ENCODE results near the gene VEGFA.
A peak's percentile ranks its signal among the peaks of the same experiment; 100 is the strongest.

VEGFA gene

GRCh38 chr6:43760210-43761168, 9.5 kb upstream of the VEGFA start:
- no peak for DNase-seq

GRCh38 chr6:43761666-43762409, 8.2 kb upstream of the VEGFA start:
- DNase-seq, result no peak

GRCh38 chr6:43762410-43762768, 7.6 kb upstream of the VEGFA start:
- DNase-seq, result no peak

DNA sequence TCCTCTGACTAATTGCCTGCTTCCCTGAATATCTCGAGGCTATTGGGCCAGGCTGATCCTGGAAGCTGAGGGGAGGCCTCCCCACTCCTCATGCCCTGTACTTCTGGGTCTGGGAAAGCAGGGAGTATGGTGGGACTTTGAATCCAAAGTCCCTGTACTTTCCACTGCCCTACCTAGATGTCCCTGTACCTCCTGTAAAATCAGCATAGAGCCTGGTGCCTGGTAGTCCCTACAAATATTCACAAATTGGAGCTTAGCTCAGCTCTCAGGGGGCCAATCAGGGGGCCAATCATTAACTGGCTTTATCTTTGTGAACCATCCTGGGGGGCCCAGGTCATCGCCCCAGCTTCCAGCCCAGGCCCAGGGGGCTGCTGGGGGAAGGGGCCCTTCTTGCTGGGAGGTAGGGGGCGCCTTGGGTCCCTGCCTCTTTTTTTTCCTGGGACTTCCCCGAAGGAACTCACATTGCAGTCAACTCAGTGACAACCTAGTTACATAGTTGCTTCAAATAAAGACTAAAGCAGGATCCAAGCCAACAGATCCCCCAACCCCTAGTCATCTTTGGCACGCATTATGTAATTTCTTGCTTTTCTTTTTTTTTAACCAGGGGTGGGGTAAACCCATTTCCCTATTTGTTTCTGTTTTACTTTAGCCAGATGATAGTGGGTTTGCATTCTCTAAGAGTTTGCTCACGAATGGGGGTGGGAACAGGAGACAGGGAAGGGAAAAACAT, 6.9 kb upstream of the VEGFA start:
- DNase-seq, result no peak

DNA sequence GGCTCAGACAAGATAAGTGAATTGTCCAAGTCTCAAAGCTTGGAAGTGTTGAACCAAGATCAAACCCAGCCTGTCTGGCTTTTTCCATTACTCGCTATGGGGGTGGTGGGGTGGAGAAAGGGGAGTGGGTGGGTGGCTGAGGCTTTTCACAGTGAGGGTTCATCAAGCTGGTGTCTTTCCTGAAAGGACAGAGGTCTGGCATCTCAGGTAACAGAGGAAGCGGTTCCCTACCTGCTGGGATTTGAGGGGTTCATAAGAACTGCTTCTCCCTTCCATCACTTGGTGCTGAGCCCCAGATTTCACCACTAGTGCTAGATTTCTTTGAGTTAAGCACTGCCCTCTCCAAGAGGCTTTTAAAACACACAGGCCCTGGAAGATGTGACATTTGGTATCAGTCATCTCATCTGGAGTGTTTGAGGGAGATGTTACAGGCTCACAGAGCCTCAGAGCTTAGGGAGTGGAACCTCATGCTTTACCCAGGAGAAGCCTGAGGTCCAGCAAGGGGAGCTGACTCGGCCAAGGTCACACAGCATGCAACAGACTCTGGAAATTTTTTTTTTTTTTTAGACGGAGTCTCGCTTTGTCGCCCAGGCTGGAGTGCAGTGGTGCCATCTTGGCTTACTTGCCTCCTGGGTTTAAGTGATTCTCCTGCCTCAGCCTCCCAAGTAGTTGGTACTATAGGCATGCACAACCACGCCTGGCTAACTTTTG, 6.0 kb upstream of the VEGFA start:
- DNase-seq, result no peak

DNA sequence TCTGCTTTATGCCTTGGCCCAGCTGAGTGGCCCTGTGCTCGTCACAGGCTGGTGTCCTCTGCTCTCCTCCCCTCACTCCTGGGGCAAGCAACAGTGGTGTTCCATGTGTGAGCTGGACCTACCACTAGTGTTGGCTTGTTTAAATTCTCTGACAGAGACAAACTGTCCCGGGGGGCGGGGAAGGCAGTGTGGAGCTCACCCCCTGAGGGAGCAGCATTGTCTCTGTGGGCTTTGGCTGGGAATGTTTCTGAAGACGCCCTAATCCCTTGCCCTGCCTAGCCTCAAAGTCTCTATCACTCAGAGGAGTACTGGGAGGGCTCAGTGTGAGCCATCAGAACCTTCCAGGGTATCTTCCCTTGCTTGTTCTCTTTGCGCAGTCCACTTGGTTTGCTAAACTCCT, 5.2 kb upstream of the VEGFA start:
- no peak for DNase-seq

DNA sequence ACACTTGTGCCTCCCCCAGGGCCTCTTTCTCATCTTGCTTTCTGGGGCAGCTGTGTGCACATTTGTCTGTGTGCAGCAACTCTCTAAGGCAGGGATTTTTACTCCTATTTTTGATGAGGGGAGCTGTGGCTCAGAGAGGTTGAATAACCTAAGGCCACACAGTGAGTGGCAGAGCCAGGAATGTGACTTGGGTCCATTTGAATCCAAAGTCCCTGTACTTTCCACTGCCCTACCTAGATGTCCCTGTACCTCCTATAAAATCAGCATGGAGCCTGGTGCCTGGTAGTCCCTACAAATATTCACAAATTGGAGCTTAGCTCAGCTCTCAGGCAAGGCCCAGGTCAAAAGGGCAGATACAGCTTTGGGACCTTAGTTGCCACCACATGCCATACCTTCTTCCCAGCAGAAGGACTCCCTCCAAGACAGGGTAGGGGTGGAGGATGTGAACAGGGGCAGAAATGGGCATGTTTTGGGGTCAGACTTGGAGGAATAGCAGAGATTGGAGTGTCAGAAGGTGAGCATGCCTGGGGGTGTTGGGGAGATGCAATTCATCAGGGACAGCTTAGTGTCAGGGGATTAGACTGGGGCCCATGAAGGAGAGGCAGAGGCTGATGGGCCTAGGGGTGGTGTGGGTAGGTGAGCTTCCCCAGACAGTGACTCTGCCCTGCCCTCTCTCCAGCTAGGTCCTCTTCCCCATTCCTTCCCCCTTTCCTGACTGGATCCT, 4.1 kb upstream of the VEGFA start:
- DNase-seq, result no peak

DNA sequence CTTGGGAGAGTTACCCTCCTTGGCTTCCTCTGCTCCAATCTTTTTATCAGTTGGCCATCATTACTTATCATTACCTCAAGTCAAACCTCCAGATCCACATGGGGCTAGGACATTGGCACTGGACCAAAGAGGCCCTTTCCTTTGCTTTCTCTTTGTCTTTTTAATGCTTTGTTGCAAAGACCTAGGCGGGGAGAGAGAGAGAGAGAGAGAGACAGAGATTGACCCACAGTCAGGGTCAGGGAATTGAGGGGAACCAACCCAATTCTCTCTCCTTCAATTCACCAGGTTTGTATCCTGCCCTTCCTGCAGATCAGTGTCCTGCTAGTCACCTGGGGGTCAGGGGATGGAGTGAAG, 3.5 kb upstream of the VEGFA start:
- no peak for DNase-seq

GRCh38 chr6:43766964-43767461, 3.0 kb upstream of the VEGFA start:
- no peak for DNase-seq

DNA sequence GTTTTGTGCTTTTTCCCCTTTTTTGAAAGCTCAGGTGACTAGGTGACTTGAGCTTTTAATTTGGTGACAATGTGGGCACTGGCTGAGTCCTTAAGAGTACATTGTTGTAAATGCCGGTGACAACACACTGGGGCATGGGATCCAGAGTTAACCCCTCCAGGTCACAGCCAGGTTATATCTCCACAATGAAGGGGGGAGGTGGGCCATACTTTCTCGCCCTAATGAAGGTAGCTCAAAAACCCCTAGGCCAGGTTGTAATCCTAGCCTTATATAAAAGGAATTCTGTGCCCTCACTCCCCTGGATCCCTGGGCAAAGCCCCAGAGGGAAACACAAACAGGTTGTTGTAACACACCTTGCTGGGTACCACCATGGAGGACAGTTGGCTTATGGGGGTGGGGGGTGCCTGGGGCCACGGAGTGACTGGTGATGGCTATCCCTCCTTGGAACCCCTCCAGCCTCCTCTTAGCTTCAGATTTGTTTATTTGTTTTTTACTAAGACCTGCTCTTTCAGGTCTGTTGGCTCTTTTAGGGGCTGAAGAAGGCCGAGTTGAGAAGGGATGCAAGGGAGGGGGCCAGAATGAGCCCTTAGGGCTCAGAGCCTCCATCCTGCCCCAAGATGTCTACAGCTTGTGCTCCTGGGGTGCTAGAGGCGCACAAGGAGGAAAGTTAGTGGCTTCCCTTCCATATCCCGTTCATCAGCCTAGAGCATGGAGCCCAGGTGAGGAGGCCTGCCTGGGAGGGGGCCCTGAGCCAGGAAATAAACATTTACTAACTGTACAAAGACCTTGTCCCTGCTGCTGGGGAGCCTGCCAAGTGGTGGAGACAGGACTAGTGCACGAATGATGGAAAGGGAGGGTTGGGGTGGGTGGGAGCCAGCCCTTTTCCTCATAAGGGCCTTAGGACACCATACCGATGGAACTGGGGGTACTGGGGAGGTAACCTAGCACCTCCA, 2.2 kb upstream of the VEGFA start:
- DNase-seq, result no peak

DNA sequence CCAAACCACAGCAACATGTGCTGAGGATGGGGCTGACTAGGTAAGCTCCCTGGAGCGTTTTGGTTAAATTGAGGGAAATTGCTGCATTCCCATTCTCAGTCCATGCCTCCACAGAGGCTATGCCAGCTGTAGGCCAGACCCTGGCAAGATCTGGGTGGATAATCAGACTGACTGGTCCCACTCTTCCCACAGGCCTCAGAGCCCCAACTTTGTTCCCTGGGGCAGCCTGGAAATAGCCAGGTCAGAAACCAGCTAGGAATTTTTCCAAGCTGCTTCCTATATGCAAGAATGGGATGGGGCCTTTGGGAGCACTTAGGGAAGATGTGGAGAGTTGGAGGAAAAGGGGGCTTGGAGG, 1.5 kb upstream of the VEGFA start:
- no peak for DNase-seq

- DNase-seq, result no peak
These were observed 957 bp upstream of the VEGFA start for GRCh38 chr6:43768983-43769525.

DNA sequence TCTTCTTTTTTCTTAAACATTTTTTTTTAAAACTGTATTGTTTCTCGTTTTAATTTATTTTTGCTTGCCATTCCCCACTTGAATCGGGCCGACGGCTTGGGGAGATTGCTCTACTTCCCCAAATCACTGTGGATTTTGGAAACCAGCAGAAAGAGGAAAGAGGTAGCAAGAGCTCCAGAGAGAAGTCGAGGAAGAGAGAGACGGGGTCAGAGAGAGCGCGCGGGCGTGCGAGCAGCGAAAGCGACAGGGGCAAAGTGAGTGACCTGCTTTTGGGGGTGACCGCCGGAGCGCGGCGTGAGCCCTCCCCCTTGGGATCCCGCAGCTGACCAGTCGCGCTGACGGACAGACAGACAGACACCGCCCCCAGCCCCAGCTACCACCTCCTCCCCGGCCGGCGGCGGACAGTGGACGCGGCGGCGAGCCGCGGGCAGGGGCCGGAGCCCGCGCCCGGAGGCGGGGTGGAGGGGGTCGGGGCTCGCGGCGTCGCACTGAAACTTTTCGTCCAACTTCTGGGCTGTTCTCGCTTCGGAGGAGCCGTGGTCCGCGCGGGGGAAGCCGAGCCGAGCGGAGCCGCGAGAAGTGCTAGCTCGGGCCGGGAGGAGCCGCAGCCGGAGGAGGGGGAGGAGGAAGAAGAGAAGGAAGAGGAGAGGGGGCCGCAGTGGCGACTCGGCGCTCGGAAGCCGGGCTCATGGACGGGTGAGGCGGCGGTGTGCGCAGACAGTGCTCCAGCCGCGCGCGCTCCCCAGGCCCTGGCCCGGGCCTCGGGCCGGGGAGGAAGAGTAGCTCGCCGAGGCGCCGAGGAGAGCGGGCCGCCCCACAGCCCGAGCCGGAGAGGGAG, 580 bp downstream of the VEGFA start:
- peak; percentile 29 to 38 for DNase-seq

DNA sequence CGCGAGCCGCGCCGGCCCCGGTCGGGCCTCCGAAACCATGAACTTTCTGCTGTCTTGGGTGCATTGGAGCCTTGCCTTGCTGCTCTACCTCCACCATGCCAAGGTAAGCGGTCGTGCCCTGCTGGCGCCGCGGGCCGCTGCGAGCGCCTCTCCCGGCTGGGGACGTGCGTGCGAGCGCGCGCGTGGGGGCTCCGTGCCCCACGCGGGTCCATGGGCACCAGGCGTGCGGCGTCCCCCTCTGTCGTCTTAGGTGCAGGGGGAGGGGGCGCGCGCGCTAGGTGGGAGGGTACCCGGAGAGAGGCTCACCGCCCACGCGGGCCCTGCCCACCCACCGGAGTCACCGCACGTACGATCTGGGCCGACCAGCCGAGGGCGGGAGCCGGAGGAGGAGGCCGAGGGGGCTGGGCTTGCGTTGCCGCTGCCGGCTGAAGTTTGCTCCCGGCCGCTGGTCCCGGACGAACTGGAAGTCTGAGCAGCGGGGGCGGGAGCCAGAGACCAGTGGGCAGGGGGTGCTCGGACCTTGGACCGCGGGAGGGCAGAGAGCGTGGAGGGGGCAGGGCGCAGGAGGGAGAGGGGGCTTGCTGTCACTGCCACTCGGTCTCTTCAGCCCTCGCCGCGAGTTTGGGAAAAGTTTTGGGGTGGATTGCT, 1.3 kb downstream of the VEGFA start:
- peak; percentile 32 to 42 for DNase-seq

- peak; percentile 19 to 27 for DNase-seq
These were observed 2.1 kb downstream of the VEGFA start for GRCh38 chr6:43771858-43772680.

DNA sequence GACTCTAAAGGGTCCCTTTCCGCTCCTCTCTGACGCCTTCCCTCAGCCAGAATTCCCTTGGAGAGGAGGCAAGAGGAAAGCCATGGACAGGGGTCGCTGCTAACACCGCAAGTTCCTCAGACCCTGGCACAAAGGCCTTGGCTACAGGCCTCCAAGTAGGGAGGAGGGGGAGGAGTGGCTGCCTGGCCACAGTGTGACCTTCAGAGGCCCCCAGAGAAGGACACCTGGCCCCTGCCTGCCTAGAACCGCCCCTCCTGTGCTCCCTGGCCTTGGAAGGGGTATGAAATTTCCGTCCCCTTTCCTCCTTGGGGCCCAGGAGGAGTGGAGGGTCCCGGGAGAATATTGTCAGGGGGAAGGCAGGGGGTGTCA, 2.7 kb downstream of the VEGFA start:
- DNase-seq, result no peak

DNA sequence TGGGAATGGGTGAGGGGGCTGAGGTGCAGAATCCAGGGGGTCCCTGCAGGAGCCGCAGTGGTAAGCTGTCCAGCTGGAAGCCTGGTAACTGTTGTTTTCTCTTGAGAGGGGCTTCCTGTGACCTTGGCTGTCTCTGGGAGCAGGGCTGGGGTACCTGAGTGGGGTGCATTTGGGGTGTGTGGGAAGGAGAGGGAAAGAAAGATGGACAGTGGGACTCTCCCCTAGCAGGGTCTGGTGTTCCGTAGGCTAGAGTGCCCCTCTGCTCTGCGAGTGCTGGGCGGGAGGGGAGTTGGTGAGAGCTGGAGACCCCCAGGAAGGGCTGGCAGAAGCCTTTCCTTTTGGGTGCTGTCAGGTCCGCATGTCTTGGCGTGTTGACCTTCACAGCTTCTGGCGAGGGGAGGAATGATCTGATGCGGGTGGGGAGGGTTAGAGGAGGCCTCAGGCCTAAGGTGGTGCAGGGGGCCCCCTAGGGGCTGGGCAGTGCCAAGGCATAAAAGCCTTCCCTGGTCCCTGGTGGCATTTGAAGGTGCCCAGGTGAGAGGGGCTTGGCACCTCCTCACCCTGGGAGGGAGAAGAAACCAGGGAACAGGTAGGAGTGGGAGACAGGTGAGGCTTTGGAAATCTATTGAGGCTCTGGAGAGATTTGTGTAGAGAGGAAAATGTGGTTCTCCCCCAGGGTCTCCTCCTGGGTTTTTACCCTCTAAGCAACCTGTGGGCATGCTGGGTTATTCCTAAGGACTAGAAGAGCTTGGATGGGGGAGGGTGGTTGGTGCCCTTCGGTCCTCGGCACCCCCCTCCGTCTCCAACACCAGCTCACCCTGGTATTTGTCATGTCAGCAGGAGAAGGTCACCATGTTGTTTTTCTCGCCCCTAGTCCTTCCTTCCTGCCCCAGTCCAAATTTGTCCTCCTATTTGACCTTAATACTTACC, 3.3 kb downstream of the VEGFA start:
- DNase-seq, result peak; percentile 40 to 44
